ENCODE data around the gene ELK3.

- TF ChIP-seq EZH2phosphoT487 (IDR thresholded peaks at IDR 0.05): no peak
- TF ChIP-seq, protein P1, sequence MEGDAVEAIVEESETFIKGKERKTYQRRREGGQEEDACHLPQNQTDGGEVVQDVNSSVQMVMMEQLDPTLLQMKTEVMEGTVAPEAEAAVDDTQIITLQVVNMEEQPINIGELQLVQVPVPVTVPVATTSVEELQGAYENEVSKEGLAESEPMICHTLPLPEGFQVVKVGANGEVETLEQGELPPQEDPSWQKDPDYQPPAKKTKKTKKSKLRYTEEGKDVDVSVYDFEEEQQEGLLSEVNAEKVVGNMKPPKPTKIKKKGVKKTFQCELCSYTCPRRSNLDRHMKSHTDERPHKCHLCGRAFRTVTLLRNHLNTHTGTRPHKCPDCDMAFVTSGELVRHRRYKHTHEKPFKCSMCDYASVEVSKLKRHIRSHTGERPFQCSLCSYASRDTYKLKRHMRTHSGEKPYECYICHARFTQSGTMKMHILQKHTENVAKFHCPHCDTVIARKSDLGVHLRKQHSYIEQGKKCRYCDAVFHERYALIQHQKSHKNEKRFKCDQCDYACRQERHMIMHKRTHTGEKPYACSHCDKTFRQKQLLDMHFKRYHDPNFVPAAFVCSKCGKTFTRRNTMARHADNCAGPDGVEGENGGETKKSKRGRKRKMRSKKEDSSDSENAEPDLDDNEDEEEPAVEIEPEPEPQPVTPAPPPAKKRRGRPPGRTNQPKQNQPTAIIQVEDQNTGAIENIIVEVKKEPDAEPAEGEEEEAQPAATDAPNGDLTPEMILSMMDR (IDR thresholded peaks at IDR 0.05): no peak
These were observed 3.5 kb downstream of the ELK3 start for GRCh38 chr12:96197503-96198272.
